Testis (tissue), 3 donors: ENCODE results near the gene MACF1. TPM values are rescaled to one million over a fixed set of nuclear protein-coding genes. Genes with fewer than 3 reads are reported as not detected.

Experiments used
- DNase-seq: peaks from one replicate; pipeline ENCODE4 v3.0.0-alpha.2; 2019
- H3K27ac ChIP-seq, 2 donors: fragments of 200-600 bp; sonication (generic); one replicate each; pipeline ENCODE4 v1.5.1; 2019
- H3K27me3 ChIP-seq: fragments of 200-600 bp; sonication (generic); one replicate; pipeline ENCODE4 v1.5.1; 2019
- H3K36me3 ChIP-seq: fragments of 200-600 bp; sonication (generic); one replicate; pipeline ENCODE4 v1.5.1; 2017; ENCODE audit warnings: low read depth; ENCODE audit errors: missing control alignments
- H3K4me1 ChIP-seq: fragments of 200-600 bp; sonication (generic); one replicate; pipeline ENCODE4 v1.5.1; 2019
- H3K4me3 ChIP-seq, 2 donors: fragments of 200-600 bp; sonication (generic); one replicate each; pipeline ENCODE4 v1.5.1; 2017 to 2019
- H3K9me3 ChIP-seq: fragments of 200-600 bp; sonication (generic); one replicate; pipeline ENCODE4 v1.5.1; 2017
- CTCF ChIP-seq, 3 experiments: fragments of 450-650 bp in 2 of 3; fragments of 200-600 bp in 1 of 3; sonication (generic) in 1 of 3; IDR thresholded peaks; one replicate each; pipeline ENCODE4 v1.5.1; 2016 to 2019; ENCODE audit warnings: antibody characterized with exemption in 3 of 3, mild to moderate bottlenecking in 2 of 3, moderate library complexity in 1 of 3
- POLR2A ChIP-seq: fragments of 450-650 bp; IDR thresholded peaks from one replicate; pipeline ENCODE4 v1.6.1; 2017; ENCODE audit warnings: antibody characterized with exemption, mild to moderate bottlenecking, moderate library complexity
- WGBS, 2 donors: methylation state at CpG; one replicate each; pipeline ENCODE4 v1.1.5; 2018; 5-methylcytosine and 5-hydroxymethylcytosine counted together
- intact Hi-C: fragments of 100-400 bp; cut with DNase I; formaldehyde crosslinking; loops from one replicate; pipeline ENCODE4 v1.15.1; 2023; ENCODE audit warnings: low total_unique reads
- polyA plus RNA-seq: library from polyadenylated mRNA; stranded (reverse); fragments of 350-450 nt; fragmentation: Illumina TruSeq; extraction: RNeasy Lipid Tissue Mini Kit (QIAGEN cat#74804); gene quantifications from one replicate; pipeline ENCODE4 v1.2.3, GENCODE V29; 2014; ENCODE audit warnings: low read depth, low replicate concordance; ENCODE audit not compliant: insufficient read depth
- total RNA-seq, 2 donors: library from RNA; depleted of rRNA; stranded (reverse); fragments of >200 nt; gene quantifications; one replicate each; pipeline ENCODE4 v1.2.3, GENCODE V29; 2016

MACF1 gene
- total and polyA plus RNA-seq, 3 donors from 2014 or later, result 136 to 494 (median 422) TPM

GRCh38 chr1:39258925-39259244 is 54.4 kb downstream of the MACF1 start:
- H3K4me1 ChIP-seq, result no peaks in the 10 kb centered on the region

DNA sequence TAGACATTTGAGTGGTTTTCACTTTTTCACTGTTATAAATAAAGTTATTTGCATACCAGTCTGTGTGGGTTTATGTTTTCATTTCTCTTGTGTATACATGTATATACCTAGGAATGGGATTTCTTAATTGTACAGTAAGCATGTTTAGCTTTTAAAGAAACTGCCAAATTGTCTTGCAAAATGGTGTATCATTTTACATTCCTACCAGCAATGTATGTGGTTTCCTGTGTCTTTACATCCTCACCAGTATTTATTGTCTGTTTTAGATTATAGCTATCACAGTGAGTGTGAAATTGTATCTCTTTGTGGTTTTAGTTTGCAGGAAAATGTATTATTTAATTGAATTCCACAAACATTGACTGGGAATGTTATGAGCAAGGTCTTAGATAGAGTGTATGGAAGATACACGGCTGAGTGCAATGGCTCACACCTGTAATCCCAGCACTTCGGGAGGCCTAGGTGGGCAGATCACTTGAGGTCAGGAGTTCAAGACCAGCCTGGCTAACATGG is 57.3 kb downstream of the MACF1 start:
- intact Hi-C loops, result no loop called here
- H3K9me3 ChIP-seq, result no peaks in the 10 kb centered on the region
- 70 to 81% methylated on average over 2 of the region's 2 CpGs for WGBS, 2 donors
- H3K27me3 ChIP-seq, result no peaks in the 10 kb centered on the region
- H3K4me3 ChIP-seq, result no peak overlapping the region
- DNase-seq, result no peak
- H3K4me1 ChIP-seq, result no peaks in the 10 kb centered on the region
- TF ChIP-seq CTCF (IDR thresholded peaks at IDR 0.05) (no peak), POLR2A (no peak)
- H3K27ac ChIP-seq, result no peak overlapping the region
- no peaks in the 10 kb centered on the region for H3K36me3 ChIP-seq

More at GRCh38 chr1:39258925-39259244, 54.4 kb downstream of the MACF1 start:
- H3K9me3 ChIP-seq, result no peaks in the 10 kb centered on the region
- no peaks in the 10 kb centered on the region for H3K27me3 ChIP-seq
- DNase-seq, result no peak
- no peaks in the 10 kb centered on the region for H3K36me3 ChIP-seq
- intact Hi-C loops, result loop anchor here (5.0 to 10.0 kb wide), 2 partner anchors 54 to 162 kb away; partner anchors contain the start of gene MACF1
- TF ChIP-seq CTCF (IDR thresholded peaks at IDR 0.05), result no peak
- TF ChIP-seq POLR2A, result no peak
- H3K4me3 ChIP-seq, result no peak overlapping the region
- peak overlapping the region in 1 of 2 donors; percentile 15 for H3K27ac ChIP-seq

DNA sequence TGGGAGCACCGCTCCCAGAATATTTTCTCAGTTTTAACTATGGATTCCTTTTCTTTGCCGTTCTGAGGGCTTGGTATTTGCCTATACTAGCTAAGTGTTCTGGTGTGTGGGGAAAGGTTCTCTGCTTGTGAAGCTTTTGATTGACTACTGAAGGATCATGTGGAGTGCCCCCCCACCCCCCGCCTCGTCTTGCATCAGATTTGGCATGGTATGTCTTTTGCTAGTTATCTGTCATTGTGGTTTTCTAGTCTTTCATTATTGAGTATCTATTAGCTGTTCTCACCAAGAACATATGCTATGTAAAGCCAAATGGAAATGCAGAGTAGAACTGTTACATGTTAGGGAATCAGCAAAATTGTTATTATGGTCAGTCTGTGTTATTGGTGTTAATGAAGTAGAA is 58.3 kb downstream of the MACF1 start:
- DNase-seq, result no peak
- Histone ChIP-seq H3K9me3 (no peaks in the 10 kb centered on the region), H3K36me3 (no peaks in the 10 kb centered on the region), H3K4me3 (peak overlapping the region in 1 of 2 donors; percentile 4), H3K4me1 (no peaks in the 10 kb centered on the region), H3K27ac (no peak overlapping the region), H3K27me3 (no peaks in the 10 kb centered on the region)
- 89 to 97% methylated on average over 4 of the region's 4 CpGs for WGBS, 2 donors
- TF ChIP-seq POLR2A (no peak), CTCF (IDR thresholded peaks at IDR 0.05) (no peak)
- intact Hi-C loops, result no loop called here

DNA sequence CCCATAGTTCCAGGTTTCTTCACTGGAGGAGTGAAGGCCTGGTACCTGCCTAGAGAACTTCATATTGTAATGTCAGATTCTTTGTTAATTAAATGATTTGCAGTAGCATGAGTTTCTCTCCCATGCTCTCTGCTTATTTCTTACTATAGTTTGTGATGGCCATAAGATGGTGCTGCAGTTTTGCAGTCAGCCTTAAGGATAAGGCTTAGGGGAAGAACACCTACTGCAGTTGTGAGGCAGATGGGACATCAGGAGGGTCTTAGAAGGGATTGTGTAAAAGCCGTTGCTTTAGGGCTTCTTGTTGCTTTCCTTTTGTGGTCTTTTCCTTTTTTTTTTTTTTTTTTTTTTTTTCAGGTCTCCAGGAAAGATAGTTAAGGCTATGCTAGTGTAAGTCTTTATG is 61.8 kb downstream of the MACF1 start:
- no peak overlapping the region for H3K27ac ChIP-seq
- H3K4me3 ChIP-seq, result no peak overlapping the region
- peaks cover 22% of the 10 kb centered on the region for H3K4me1 ChIP-seq
- H3K27me3 ChIP-seq, result no peaks in the 10 kb centered on the region
- H3K36me3 ChIP-seq, result no peaks in the 10 kb centered on the region
- no peaks in the 10 kb centered on the region for H3K9me3 ChIP-seq
- intact Hi-C loops, result no loop called here
- 38 to 61% methylated on average over 1 of the region's 1 CpG for WGBS, 2 donors
- peak; percentile 33 for DNase-seq
- TF ChIP-seq POLR2A, result no peak
- no peak for TF ChIP-seq CTCF (IDR thresholded peaks at IDR 0.05)

GRCh38 chr1:39266792-39267191 is 62.3 kb downstream of the MACF1 start:
- TF ChIP-seq POLR2A, result no peak
- TF ChIP-seq CTCF (IDR thresholded peaks at IDR 0.05), result no peak
- peaks cover 27% of the 10 kb centered on the region for H3K4me1 ChIP-seq
- no peak overlapping the region for H3K27ac ChIP-seq
- intact Hi-C loops, result no loop called here
- no peak overlapping the region for H3K4me3 ChIP-seq
- no peaks in the 10 kb centered on the region for H3K36me3 ChIP-seq
- H3K27me3 ChIP-seq, result no peaks in the 10 kb centered on the region
- DNase-seq, result no peak
- H3K9me3 ChIP-seq, result no peaks in the 10 kb centered on the region
- 60 to 83% methylated on average over 1 of the region's 1 CpG for WGBS, 2 donors
